Spleen (tissue), 7 donors: Measurements from ENCODE around the gene JSRP1.
A peak's percentile ranks its signal among the peaks of the same experiment; 100 is the strongest.

Experiments
- CTCF ChIP-seq, 11 experiments: fragments of 200-600 bp in 7 of 11; fragments of 450-650 bp in 4 of 11; sonication (generic) in 4 of 11; IDR thresholded peaks in 8 of 11; conservative IDR thresholded peaks in 3 of 11; 1 replicate in 7 of 11; 2 replicates in 4 of 11; pipeline versions ENCODE4 v1.4.0 to v1.8.0; 2016 to 2021; ENCODE audit warnings: antibody characterized with exemption in 11 of 11, inconsistent platforms in 4 of 11, mild to moderate bottlenecking in 1 of 11
- POLR2A ChIP-seq, 3 donors: fragments of 450-650 bp; IDR thresholded peaks; one replicate each; pipeline ENCODE4 v1.5.1; 2017; ENCODE audit warnings: antibody characterized with exemption in 3 of 3, mild to moderate bottlenecking in 1 of 3
- POLR2AphosphoS5 ChIP-seq, 3 donors: sonication (generic); formaldehyde crosslinking; IDR thresholded peaks; one replicate each; pipeline ENCODE4 v1.5.1; 2017; ENCODE audit warnings: antibody characterized with exemption in 3 of 3
- donor health status: DM: no; HTN: no; CAD: no; lungs with moderate emphysema.
- donor health status: DM: no; HTN: no; CAD: no.
- donor health status: DM: no; HTN: no; CAD: no.

DNA sequence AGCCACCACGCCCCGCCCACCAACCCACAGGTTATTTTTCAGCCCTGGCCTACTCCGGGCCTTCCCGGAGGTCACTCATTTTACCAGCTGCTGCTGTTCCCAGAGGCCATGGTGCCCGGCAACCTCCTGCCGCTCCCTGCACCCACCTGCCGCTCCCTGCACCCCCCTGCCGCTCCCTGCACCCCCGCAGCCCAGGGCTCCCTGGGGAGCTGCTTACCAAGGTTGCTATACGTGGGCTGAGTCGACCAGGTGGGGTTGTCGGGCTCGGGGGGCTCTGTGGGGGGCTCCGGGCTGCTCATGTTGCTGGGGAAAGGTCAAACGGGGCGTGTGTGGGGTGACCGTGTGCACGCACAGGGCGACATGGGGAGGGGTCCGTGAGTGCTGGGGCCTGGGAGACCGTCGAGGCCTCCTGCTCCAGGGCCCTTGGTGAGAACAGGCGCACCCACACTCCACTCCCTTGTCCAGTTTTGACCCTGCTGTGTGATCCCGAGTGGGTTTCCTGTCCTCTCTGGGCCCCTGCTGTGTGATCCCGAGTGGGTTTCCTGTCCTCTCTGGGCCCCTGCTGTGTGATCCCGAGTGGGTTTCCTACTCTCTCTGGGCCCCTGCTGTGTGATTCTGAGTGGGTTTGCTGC lies 24.5 kb upstream of the JSRP1 start:
- TF ChIP-seq CTCF (IDR thresholded peaks at IDR 0.05 in 8 of 11, conservative IDR thresholded peaks at IDR 0.05 in 3 of 11) (no peak), POLR2A (IDR thresholded peaks at IDR 0.05) (no peak), POLR2AphosphoS5 (IDR thresholded peaks at IDR 0.05) (peak in 1 of 3 donors; percentile 55)
